8988T (cell line): Measurements from ENCODE around the gene IRF8.
"Not testable (repeated sequence)": the region's sequence is repeated elsewhere in the genome, so short reads cannot be mapped to it uniquely, and the experiment has no call there.

Source experiments
- DNase-seq: peaks from one replicate; pipeline ENCODE4 v3.0.0; 2011

The IRF8 gene

DNA sequence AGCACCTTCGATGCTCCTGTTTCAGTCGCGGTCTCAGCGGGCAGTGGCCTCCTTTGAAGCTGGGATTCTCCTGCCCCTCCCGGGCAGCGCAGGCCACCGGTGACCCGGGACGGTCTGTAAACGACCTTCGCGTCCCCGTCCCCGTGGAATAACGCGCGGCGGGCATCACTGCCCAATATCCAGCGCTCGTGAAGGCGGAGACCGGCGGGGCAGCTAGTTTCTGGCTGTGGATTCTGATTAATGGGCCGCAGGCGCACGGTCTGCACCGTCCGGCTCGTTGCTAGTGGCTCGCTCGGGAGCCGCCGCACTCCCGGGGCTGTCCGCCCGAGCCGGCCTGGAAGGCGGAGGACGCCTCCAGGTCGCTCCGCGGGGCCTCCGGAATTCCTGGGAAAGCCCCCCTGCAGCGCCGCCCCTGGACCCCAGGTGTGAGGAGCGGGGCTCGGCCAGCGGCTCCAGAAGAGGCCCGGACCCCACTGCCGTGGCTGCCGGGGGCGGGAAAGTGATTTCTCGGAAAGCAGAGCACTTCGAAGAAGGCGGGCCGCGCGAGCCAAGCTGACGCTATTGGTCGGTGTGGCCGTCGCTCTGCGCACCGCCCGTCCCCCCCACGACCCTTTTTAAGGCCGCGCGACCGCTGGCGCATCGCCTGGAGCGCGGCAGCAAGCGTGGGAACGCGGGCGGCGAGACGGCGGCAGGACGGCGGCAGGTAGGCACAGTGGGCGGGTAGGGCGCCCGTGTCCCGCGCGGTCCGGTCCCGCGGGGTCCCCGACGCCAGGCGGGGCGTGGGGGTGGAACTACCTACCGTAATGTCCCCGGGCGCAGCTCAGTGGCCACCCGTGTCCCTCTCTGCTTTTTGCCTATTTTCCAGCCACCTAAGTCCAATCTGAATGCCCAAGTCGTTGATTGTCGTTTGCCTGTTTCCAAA lies at the start of gene IRF8:
Gene IRF8 (plus strand): TSS at position 642 of the 922 bp plus-strand sequence. CDS start 3,854 bp downstream, outside the sequence.
- DNase-seq, result peak; percentile 82

GRCh38 chr16:85849388-85849787 lies 49.6 kb upstream of the IRF8 start:
- no peak for DNase-seq

- no peak for DNase-seq
Measured at GRCh38 chr16:85850344-85850880, 48.5 kb upstream of the IRF8 start.

DNA sequence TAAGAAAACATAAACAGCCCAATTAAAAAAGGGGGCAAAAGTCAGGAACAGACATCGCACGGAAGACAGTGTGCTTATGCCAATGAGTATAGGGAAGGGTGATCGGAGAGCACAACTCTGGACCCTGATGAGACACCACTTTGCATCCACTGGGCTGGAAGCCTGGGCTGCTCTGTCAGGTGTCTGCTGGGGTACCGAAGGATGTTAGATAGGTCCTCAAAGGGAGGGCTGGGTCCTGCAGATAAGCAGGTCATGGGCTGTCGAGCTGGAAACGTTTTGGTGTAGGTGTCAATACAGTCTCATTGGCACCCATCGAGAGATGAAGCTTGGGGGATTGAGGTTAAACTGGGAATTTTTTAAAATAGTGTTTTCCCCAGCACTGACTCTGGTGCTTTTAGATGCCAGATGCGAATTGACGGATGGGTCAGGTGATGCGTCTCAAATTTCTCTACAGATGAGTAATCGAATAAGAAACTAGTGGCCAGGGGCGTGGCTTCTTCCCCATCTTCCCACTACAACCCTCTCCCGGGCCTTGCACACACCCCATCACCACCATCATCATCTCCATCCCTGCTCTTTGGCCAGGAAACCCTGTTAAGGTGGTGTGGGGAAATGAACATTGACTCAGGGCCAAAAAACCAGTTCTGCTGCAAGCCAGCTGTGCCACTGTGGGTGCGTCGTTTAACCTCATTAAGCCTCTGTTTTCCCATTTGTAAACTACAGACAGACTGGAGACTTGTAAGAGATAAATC lies 47.8 kb upstream of the IRF8 start:
- DNase-seq, result no peak

GRCh38 chr16:85853547-85854545 lies 45.1 kb upstream of the IRF8 start:
- DNase-seq, result no peak

DNA sequence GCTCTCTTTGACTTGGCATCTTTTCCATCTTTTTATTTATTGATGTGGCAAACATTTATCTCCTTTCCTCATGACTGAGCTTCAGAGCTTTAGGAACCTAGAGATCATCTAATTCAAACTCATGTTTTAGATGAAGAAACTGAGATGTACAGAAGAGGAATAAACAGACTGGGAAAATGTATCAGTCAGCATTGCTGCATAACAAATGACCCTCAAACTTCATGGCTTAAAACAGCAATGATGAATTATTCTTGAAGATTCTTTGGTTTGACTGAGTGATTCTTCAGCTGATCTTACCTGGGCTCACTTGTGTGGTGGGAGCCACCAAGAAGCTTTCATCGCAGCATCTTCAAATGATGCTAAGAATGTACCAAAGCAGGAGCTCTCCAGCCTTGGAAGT lies 44.0 kb upstream of the IRF8 start:
- no peak for DNase-seq

- no peak for DNase-seq
Measured at GRCh38 chr16:85856079-85856478, 42.9 kb upstream of the IRF8 start.

DNA sequence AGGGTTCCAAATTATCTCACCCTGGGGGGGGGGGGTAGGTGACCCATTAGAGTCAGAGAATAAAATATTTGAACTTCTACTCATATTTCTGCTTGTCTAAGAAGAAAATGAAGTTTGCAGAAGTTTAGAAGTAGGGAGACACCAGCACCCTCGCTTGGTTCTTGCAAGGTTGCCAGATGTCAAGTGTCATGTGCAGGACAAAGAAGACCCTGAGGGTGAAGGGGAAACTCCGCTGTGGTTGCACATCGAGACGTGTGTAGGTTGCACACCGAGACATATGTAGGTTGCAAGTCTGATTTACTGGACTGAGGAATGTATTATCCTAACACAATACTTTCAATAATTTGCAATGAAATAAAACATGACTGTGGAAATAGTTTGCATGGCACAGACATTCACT lies 42.4 kb upstream of the IRF8 start:
- no peak for DNase-seq

- DNase-seq, result no peak
Measured at GRCh38 chr16:85857406-85857805, 41.6 kb upstream of the IRF8 start.

- DNase-seq, result not testable (repeated sequence)
Measured at GRCh38 chr16:85858571-85858970, 40.4 kb upstream of the IRF8 start.

DNA sequence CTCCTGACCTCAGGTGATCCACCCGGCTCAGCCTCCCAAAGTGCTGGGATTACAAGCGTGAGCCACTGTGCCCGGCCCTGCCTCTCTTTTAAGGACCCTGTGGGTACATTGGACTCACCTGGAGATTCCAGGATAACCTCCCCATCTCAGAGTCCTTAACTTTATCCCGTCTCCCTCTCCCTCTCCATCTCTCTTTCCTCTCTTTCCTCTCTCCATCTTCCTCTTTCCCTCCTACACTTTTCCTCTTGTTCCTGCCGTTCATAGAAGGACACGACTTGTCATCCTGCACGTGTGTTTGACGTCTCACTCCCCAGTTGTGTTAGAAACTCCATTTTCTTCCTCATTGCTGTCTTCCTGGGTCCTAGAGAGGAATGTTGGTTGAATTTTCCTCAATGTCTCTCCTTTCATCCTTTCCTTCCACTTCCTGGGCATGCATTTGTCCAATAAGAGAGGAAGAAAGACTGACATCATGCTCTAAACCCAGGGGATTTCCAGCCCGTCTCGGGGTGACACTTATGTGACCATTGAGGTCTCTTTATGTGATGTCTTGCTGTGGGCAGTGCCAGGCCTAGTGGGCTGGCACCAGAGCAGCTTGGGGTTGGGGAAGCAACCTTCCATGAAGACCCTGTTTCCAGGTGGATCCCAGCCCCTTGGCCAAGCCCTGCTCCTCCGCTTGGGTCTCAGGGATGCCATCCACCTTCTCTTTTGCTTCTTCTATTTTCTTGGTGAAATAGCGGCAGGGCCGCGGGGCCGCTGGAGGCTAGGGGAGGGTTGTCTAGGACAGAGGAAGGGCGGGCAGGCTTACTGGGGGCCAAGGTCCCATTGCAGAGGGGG lies 39.8 kb upstream of the IRF8 start:
- DNase-seq, result no peak

- DNase-seq, result no peak
Measured at GRCh38 chr16:85859818-85860125, 39.2 kb upstream of the IRF8 start.

DNA sequence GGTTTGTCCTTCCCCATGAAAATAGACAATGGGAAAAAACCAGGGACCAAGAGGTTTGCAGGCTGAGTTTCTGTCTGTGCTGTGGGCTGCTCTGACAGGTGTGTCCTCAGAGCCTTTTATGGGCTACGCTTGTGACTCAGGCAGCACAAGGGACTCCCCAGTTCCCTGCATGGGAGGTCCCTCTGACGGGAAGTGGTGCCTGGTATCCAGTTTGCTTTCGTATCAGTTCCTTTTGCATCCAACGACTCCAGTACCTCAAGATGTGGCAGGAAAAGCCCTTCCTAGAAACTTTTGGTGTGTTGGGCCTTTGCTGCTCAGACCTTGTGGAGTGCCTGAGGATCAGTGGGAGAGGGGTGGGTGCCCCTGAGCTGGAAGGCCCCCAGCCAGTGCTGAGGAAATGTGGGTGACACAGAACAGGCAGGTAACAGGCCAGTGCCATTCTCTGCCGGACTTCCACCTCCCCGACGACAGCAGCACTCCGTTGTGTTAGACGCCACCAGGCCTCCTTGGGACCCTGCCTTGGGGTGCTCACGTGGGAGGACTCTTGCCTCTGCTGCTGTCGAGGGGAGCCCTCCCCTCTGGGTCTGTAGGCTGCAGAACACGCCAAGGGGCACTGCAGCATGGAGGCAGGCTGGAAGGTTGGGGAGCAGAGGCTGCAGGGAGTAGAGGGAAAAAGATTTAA lies 38.4 kb upstream of the IRF8 start:
- no peak for DNase-seq

DNA sequence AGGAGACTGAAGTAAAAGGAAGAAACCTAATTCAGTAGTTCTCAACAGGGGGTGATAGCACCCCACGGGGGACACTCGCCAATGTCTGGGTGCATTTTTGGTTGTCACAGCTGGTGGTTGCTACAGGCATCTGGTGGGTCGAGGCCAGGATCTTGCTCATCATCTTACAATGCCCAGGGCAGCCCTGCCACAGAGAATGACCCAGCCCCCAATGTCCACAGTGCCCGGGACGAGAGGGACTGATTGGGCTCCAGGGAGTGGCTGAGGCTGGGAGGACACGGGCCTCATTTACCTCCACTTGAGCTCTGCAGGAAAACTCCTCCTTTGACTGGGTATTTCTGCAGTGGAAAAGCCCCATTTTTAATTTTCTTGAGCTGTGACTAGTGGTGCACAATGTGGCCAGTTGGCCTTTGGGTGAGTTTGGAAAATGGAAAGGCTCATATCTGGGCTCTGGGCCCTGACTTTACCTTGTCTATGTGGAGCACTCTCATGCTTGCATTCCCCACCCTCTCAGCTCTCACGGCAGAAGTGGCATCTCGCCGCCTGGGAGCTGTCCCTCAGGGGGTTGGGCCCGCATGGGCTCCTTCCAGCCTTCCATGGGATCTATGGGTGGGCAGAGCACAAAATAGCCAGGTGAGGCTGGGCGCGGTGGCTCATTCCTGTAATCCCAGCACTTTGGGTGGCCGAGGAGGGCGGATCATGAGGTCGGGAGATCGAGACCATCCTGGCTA lies 37.7 kb upstream of the IRF8 start:
- no peak for DNase-seq

GRCh38 chr16:85862476-85863383 lies 36.2 kb upstream of the IRF8 start:
- DNase-seq, result no peak

- DNase-seq, result no peak
Measured at GRCh38 chr16:85863384-85863774, 35.6 kb upstream of the IRF8 start.

- no peak for DNase-seq
Measured at GRCh38 chr16:85864965-85865364, 34.0 kb upstream of the IRF8 start.

GRCh38 chr16:85867189-85867588 lies 31.8 kb upstream of the IRF8 start:
- DNase-seq, result no peak

GRCh38 chr16:85868495-85868894 lies 30.5 kb upstream of the IRF8 start:
- no peak for DNase-seq
